ENCODE measurements around the gene TSFM. TPM values are rescaled to one million over a fixed set of nuclear protein-coding genes. Genes with fewer than 3 reads are reported as not detected.

The TSFM gene
- total and polyA plus RNA-seq, 2 of the 4 experiments (the other 2 are of a cell fraction): 11.5 to 14.0 TPM

DNA sequence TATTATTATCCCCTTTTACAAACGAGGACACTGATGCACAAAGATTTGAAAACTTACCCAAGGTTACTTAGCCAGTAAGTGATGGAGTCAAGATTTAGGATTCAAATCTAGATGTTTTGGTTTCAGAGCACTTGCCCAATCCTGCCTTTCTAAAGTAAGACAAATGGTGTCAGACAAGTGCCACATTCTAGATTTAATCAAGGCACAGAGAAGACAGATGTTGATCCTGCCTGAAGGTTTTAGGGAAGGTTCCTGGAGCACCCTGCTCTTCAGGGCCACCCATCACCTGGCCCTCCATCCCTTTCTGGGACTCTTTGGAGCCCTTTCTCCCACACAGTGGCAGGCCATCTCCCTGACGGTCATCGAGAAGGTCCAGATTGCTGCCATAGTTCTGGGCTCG is 24.8 kb upstream of the TSFM start (continued):
- TF ChIP-seq, protein P1, sequence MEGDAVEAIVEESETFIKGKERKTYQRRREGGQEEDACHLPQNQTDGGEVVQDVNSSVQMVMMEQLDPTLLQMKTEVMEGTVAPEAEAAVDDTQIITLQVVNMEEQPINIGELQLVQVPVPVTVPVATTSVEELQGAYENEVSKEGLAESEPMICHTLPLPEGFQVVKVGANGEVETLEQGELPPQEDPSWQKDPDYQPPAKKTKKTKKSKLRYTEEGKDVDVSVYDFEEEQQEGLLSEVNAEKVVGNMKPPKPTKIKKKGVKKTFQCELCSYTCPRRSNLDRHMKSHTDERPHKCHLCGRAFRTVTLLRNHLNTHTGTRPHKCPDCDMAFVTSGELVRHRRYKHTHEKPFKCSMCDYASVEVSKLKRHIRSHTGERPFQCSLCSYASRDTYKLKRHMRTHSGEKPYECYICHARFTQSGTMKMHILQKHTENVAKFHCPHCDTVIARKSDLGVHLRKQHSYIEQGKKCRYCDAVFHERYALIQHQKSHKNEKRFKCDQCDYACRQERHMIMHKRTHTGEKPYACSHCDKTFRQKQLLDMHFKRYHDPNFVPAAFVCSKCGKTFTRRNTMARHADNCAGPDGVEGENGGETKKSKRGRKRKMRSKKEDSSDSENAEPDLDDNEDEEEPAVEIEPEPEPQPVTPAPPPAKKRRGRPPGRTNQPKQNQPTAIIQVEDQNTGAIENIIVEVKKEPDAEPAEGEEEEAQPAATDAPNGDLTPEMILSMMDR (conservative IDR thresholded peaks at IDR 0.05; ENCODE audit: low read depth, low read length): no peak
- TF ChIP-seq SMC3 (IDR thresholded peaks at IDR 0.05; ENCODE audit: low read depth, low read length): no peak
- no peak for TF ChIP-seq POLR2A (IDR thresholded peaks at IDR 0.05; ENCODE audit: low read depth, low read length)

DNA sequence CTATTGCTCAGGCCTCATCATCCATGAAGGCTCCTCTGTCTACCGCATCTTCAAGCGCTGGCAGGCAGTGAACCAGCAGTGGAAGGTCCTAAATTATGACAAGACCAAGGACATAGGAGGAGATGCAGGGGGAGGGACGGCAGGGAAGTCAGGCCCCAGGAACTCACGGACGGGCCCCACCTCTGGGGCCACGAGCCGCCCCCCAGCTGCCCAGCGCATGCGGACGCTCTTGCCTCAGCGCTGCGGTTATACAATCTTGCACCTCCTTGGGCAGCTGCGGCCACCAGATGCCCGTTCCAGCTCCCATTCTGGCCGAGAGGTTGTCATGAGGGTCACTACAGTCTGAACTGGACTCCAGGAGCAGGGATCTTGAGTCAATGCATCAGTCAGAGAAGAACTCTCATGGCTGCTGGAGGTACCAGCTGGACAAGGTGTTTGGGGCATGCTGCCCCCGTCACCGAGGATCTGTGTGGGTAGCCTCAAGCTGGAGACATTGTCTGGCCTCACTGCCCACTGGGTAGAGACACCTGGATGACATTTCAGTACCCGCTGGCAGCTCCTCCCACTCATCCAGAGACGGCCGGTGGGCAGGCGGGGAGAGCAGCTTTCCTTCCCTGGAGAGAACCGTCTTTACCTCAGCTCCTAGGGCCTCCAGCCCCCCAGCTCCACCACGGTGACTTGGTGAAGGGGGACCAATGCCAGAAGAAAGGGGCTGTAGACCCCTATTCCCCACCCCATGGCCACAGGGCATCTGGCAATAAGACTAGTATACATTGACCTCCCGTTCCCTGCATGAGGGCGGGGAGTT is 23.8 kb upstream of the TSFM start:
- CTCF ChIA-PET: no interaction called here

More for the DNA sequence above, 23.8 kb upstream of the TSFM start:
- Histone ChIP-seq H2BK15ac (ENCODE audit: low read depth, low read length) (no peak overlapping the region), H4K91ac (ENCODE audit: insufficient read depth, low read depth, low read length) (no peak overlapping the region), H2BK120ac (ENCODE audit: low read depth, low read length) (no peak overlapping the region), H2AK9ac (replicated peaks; ENCODE audit: low read depth, low read length, poor library complexity) (no peak overlapping the region), H4K20me1 (ENCODE audit: insufficient read depth, low read length) (no peaks in the 10 kb centered on the region; the same call in 1 of the 2 replicates), H2BK5ac (ENCODE audit: low read depth, low read length, poor library complexity, severe bottlenecking) (no peak overlapping the region), H3K56ac (ENCODE audit: extremely low read depth, insufficient read depth, low read length) (no peak overlapping the region), H3K18ac (ENCODE audit: low read depth, low read length) (no peak overlapping the region), H4K5ac (ENCODE audit: low read depth, low read length) (no peak overlapping the region), H3K9me3 (ENCODE audit: control insufficient read depth, insufficient read depth, low read length) (no peaks in the 10 kb centered on the region), H3K9ac (ENCODE audit: low read depth, low read length) (no peak overlapping the region), H3K27ac (ENCODE audit: insufficient read depth, low read length) (no peak overlapping the region), H2BK20ac (ENCODE audit: low read depth, low read length) (no peak overlapping the region), H3K9me1 (ENCODE audit: insufficient read depth, low read length) (peaks cover 4% of the 10 kb centered on the region; the same call in 1 of the 2 replicates), H3K4me3 (ENCODE audit: insufficient read depth, low read depth, low read length) (no peak overlapping the region), H3K4ac (ENCODE audit: low read depth, low read length) (no peak overlapping the region), H3K4me1 (ENCODE audit: control insufficient read depth, insufficient read depth, low read length) (peaks cover 3% of the 10 kb centered on the region; the same call in 1 of the 2 replicates), H3K14ac (replicated peaks; ENCODE audit: low read depth, low read length) (no peak overlapping the region), H3K79me1 (ENCODE audit: low read depth in 1 of 2, low read length in 2 of 2) (no peaks in the 10 kb centered on the region), H3K4me2 (ENCODE audit: low read depth, low read length) (no peak overlapping the region), H3K23ac (ENCODE audit: low read depth, low read length) (no peak overlapping the region), H2AFZ (replicated peaks; ENCODE audit: low read length, poor library complexity) (no peak overlapping the region), H3K36me3 (ENCODE audit: control insufficient read depth, insufficient read depth, low read length) (peaks cover 9% of the 10 kb centered on the region), H3K27me3 (ENCODE audit: control insufficient read depth, insufficient read depth, low read length) (peaks cover 19% of the 10 kb centered on the region), H2AK5ac (ENCODE audit: low read depth, low read length) (no peak overlapping the region), H4K8ac (ENCODE audit: low read depth in 2 of 2, low read length in 2 of 2) (no peak overlapping the region)
- in situ Hi-C loops (cut with MboI; ENCODE audit: low sequenced_read_pairs): no loop called here
- 92% methylated on average over 14 of the region's 25 CpGs; no CpG with 5 or more reads in 1 of the 2 experiments for WGBS, 2 experiments (ENCODE audit: extremely low coverage in 2 of 2, insufficient read length in 1 of 2)
- BruUV-seq (replicated peaks): no TSS peak
- POLR2A ChIA-PET (ENCODE audit: unreplicated experiment): no interaction called here
- DNase-seq (no peak), ATAC-seq (ENCODE audit: low read depth) (no peak)
- intact Hi-C loops (cut with micrococcal nuclease): no loop called here
- dilution Hi-C loops (cut with HindIII; ENCODE audit: low sequenced_read_pairs, unreplicated experiment): no loop called here
- TF ChIP-seq, protein P2, sequence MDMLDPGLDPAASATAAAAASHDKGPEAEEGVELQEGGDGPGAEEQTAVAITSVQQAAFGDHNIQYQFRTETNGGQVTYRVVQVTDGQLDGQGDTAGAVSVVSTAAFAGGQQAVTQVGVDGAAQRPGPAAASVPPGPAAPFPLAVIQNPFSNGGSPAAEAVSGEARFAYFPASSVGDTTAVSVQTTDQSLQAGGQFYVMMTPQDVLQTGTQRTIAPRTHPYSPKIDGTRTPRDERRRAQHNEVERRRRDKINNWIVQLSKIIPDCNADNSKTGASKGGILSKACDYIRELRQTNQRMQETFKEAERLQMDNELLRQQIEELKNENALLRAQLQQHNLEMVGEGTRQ (IDR thresholded peaks at IDR 0.05; ENCODE audit: low read depth, low read length): no peak
- no peak for TF ChIP-seq MAZ (IDR thresholded peaks at IDR 0.05; ENCODE audit: borderline replicate concordance, low read depth, low read length)
- no peak for TF ChIP-seq BHLHE40 (IDR thresholded peaks at IDR 0.05; ENCODE audit: low read depth, low read length)
- TF ChIP-seq, protein P1 (conservative IDR thresholded peaks at IDR 0.05; ENCODE audit: low read depth, low read length): no peak
- TF ChIP-seq POLR2A (IDR thresholded peaks at IDR 0.05; ENCODE audit: low read depth, low read length): no peak
